ENCODE results near the gene MYLK4.
A peak's percentile ranks its signal among the peaks of the same experiment; 100 is the strongest.

The MYLK4 gene

DNA sequence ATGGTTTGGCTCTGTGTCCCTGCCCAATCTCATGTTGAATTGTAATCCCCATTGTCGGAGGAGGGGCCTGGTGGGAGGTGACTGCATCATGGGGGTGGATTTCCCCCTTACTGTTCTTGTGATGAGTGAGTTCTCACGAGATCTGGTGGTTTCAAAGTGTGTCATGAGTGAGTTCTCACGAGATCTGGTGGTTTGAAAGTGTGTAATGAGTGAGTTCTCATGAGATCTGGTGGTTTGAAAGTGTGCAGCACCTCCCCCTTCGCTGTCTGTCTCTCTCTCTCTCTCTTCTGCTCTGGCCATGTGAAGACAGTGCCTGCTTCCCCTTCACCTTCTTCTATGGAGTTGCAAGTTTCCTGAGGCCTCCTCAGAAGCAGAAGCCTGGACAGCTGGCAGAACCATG lies 87.6 kb downstream of the MYLK4 start:
- DNase-seq (ENCODE audit: low read depth, low spot score): no peak

DNA sequence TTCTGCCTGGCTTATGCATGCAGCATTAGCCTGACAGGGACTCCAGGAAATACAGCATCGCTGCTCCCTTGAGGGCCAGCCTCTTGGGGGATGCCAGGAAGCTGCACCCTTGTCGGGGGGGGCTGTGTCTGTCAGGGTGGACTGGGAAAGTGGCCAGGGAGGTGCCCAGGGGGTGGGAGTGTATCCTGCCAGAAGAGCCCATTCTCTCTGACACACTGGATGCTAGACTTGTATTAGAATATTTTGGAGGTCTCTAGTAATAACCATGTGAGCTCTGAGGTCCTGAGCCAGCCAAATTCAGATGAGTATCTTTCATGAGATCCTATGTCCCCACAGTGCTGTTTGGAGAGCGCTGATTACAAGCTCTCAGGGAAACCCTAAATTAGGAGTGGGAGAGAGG lies 89.1 kb downstream of the MYLK4 start:
- DNase-seq (ENCODE audit: low read depth, low spot score): no peak

DNA sequence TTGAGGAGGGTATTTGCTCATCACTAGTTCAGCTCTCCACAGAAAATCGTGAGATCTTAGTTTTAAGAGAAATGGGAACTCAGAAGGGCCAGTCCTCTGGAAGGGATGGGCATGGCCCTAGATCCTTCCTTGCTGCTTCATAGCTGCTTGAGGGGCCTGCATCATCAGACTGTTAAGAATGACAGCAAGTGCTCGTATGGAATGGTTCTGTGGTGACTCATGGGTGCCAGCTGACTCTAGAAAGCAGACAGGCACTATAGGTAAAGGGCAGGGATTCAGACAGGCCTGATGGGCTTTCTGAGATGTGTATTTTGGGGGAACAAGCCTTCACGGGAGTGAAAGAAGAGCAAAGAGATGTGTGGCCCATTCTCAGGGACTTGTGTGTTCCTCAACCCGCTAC lies 90.8 kb downstream of the MYLK4 start:
- DNase-seq (ENCODE audit: low read depth, low spot score): peak; percentile 52

DNA sequence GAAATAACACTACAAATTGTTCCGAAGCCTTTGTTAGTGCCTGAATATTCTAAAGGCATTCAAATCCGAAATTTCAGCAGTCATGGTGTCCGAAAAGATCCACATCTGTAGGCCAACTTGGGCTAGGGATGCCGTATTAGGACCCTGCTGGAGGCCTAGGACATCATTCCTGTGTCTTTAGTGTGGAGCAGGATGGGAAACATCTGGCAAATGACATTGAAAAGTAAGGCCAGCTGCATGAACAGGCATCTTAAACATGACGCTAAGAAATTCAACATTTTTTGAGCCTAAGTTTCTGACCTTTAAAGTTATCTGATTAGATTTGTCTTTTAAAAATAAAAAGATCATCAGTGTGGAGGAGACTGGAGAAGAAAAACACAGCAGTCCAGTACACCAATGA lies 91.3 kb downstream of the MYLK4 start:
- no peak for DNase-seq (ENCODE audit: low read depth, low spot score)

DNA sequence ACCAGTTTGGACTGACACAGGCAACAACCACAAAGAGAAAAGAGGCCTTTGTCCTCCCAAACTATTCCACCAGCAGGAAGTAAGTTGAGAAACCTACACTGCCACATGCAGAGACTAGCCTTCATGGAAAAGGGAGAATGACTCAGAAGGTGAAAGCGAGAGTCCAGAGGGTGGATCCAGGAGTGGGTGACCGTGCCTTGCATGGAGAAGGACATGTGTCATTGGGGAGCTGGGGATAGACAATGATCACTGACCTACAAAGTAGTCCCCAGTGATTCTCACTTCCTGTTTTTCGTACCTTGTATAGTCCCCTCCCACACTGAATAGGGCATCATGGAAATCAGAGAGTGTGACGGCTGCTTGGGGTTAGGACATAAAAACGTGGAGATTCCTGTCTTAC lies 91.9 kb downstream of the MYLK4 start:
- no peak for DNase-seq (ENCODE audit: low read depth, low spot score)

DNA sequence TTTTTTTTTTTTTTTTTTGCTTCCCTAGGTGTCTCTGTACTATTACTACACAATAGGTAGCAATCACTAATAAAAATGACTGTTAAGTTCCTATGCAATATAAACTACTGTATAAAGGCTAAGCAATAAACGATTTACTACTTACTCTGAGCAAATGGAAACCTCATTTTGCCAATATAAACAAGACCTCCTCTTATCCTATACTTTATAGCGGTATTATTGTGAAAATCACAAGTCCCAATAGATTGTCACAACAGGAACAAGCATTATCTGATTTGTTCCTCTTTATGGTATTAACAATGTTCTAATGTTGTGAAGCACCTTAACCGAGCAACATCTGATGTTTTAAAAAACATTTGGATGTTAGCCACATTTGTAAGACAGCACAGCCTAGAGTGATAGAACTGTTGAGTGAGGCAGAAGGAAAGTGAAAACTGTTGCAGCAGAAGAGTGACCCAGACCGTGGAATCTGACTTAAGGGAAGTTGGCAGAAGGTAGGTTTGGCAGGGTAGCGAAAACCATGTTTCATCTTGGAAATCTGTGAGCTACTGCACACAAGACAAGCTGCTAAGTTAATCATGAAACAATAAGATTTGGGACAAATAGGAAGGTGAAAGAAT lies 94.2 kb downstream of the MYLK4 start:
- no peak for DNase-seq (ENCODE audit: low read depth, low spot score)

DNA sequence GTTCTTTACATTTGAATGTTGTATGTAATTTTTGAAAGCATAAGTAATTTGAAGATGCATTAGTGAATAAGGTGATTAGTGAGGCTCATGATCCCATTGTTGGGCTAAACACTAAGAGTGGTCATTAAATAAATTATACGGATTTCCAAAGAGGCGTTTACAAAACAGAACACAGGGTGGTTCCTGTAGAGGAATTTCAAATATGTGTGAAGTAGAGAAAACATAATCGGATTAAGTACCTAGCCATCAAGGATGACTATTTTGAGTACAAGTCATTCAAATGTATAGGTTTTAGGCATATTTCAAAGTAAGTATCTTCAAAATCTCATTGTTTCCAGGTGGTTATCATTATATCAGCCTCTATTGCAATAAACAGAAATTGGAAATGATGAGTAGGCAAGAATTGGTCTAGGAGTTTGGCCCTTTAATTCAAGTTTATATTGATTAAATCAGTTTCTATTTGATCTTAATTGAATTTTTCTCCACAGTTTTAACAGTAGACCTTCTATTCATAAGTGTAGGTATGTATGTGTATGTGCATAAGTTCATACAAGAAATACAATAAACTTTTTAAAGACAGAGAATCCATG lies 94.8 kb downstream of the MYLK4 start:
- no peak for DNase-seq (ENCODE audit: low read depth, low spot score)

DNA sequence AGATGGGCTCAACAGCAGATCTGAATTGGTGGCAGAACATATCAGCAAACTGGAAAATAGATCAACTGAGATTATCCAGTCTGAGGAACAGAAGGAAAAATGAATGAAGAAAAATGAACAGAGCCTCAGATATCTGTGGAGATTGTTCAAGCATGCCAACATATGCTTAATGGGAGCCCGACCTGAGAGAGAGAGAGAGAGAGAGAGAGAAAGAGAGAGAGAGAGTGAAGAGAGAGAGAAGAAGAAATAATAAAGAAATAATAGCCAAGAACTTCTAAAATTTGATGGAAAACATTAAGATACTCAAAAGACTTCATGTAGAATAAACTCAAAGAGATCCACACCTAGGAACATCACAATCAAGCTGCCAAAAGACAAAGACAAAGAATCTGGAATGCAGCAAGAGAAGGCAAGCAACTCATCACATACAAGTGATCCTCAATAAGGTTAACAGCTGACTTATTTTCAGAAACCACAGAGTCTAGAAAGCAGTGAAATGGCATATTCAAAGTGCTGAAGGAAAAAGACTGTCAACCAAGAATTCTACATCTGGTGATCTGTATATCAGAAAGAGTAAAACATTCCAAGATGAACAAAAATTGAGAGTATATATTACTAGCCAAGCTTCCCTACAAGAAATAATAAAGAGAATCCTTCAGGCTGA lies 97.2 kb downstream of the MYLK4 start:
- DNase-seq (ENCODE audit: low read depth, low spot score): no peak

DNA sequence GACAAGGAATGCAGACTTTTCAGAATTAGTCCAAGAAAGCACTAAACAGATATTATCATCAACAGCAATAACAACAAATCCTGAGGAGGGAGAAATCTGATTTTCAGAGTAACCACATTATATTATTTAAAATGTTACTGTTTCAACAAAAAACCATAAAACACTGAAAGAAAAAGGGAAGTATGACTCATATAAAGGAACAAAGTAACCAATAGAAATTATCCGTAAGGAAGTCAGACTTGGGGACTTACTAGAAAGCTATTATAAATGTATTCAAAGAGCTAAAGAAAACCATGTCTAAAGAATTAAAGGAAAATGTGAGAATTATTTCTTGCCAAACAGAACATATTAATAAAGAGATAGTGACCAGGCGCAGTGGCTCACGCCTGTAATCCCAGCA lies 98.1 kb downstream of the MYLK4 start:
- no peak for DNase-seq (ENCODE audit: low read depth, low spot score)

DNA sequence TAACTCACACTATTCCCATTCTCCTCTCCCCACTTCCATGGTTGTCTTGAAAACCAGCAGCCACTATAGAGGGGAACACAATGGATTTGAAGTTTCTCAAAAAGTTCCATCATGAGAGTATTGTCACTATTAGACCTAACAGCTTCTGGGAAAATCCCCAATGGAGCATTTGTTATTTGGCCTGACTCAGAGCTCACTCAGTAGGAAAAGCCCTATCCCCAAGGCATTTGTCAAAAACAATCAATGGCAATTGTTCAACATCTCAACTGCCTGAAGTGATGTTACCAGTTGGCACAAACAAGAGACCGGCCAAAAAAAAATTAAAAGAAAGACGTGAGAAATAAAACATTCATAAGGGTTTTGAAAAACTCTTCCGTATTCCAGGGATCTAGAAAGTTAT lies 98.8 kb downstream of the MYLK4 start:
- no peak for DNase-seq (ENCODE audit: low read depth, low spot score)

DNA sequence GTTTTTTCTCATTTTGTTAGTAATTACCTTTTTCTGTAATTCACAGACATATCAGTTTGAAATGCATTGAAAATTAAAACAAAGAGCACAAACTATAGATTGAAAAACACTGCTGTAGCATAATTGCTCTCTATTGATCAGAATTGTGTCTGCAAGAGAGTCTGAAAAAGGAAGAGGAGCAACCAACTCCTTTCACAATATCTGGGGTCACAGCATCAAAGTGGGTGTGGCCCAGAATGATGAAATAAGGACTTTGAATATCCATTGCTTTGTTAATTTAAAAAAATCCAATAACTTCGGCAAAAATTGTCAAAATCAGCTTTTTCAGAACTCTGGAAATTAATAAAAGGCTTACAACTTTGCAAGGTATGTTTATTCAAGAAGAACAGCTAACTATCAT lies 99.2 kb downstream of the MYLK4 start:
- DNase-seq (ENCODE audit: low read depth, low spot score): no peak

DNA sequence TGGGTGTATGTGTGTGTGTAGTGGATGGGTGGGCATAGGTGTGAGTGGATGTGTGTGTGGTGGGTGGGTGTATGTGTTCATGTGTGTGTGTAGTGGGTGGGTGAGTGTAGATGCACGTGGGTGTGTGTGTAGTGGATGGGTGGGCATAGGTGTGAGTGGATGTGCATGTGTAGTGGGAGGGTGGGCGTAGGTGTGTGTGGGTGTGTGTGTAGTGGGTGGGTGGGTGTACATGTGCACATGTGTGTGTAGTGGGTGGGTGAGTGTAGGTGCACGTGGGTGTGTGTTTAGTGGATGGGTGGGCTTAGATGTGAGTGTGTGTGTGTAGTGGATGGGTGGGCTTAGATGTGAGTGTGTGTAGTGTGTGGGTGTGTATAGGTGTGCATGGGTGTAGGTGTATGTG lies 104.4 kb downstream of the MYLK4 start:
- no peak for DNase-seq (ENCODE audit: low read depth, low spot score)

DNA sequence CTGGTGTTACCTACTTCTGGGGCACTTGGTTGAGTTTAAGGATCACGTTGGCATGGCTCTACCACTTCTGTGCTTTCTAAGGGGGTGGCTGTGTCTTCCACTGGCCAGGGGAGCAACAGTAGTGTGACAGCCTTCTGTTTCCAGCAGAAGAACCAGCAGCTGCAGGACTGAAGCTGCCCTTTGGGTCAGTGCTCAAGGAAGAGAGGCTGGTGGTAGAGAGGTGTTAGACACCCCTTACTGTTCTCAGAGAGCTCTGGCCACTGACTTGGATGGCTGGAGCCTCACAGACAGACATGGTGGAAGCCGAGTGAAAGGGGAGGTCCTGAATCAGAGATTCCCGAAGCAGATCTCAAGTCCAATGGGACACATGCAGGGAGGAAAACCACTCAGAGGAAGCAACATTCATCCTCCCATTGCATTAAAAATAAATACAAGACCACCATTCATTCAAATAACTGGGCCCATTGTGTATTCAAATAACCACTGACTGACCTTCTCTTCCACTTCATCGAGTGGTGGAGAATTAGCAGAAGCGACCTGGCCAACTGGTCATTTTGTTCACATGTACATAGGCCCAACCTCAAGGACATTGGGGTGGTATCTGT lies 106.7 kb downstream of the MYLK4 start:
- DNase-seq (ENCODE audit: low read depth, low spot score): no peak

DNA sequence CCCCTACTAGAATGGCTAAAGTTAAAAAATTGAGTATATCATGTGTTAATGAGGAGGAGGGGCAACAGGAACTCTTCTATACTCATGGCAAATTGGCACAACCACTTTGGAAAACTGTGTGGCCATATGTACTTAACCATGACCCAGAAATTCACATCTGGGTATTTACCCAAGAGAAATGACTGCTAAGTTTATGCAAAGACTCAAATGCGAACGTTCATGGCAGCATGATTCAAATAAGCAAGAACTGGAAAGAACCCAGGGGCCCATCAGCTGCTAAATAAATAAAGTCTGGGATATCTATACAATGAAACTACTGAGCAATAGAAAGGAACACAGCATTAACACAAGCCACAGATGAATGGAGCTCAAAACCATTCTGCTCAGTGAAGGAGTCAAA lies 107.6 kb downstream of the MYLK4 start:
- DNase-seq (ENCODE audit: low read depth, low spot score): no peak

DNA sequence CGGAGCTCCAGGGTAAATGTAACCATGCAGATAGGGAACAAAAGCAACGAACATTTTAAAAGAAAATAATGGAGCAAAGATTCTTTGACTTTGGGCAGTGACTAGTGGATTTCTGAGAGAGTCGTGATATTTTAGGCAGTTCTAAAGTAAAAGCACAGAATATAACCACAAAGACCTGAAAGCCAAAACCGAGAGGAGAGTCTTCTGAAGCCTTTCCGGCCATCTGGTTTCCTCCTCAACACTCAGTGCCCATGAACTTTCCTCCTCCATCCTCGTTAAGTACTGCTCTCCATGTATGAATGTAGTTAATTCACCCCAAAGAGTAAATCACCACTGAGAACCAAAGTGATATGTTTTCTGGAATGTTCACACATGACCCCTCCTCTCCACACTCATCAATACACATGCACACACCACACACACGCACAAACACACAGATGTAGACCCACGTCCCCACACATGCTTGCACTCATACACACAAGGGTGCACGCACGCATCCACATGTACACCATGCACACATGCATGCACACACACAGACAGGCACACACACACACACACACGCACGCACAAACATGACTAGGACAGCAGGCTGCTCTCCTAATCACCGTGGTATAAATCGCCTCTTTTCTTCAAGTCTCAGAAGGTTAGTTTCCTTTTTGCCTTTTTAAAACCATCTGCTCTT lies 109.5 kb downstream of the MYLK4 start:
- no peak for DNase-seq (ENCODE audit: low read depth, low spot score)

DNA sequence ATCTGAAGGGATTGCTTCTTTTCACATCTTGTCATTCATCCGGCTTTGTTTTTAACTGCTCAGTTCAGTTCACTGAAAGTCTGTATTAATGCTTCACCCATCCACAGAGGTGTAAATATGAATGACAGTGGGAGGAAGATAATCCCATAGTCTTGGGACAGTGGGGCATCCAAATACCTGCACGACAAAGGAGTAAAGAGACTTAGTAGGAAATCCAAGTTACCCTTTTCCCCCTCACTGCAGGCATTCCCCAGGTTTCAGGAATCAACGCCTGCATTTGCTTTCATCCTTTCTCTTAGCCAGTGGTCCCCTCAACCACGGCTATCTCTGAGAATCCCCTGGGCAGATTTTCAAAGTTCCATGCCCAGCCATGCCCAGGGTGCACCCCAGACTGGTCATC lies 110.2 kb downstream of the MYLK4 start:
- DNase-seq (ENCODE audit: low read depth, low spot score): no peak

DNA sequence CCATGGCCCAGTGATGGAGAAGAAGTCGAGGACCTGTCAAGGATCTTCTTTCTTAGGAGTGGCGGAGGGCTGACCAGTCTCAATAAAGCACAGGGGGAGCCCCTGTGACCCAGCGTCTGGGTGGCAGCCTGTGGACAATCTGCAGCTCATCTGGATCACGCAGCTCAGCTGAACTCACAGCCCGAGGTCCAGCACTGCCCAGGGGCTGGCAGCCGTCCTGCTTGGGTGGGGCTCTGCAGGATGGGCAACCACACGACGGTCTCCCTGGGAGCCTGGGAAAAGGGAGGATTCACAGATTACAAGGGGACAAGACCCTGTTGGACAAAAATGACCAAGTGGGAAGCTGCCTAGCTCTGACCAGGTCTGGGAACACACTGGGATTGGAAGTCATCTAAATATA lies 110.8 kb downstream of the MYLK4 start:
- no peak for DNase-seq (ENCODE audit: low read depth, low spot score)

DNA sequence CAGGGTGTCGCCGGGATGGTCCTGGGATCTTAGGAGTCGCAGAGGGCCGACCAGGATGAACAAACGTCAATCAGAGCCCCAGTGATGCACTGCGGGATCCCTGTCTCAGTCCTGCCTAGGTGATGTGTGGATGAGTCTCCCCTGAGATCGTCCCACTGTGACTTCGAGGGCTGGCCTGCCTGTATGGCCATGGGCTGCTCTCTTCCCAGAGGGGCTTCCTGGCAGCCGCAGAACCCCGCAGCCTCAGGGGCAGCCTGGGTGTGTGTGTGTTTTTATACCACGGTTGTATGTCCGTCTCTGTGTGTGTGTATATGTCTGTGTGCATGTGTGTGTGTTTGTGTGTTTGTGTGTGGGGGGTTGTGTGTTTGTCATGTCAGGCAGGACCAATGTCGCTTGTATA lies 111.6 kb downstream of the MYLK4 start:
- DNase-seq (ENCODE audit: low read depth, low spot score): no peak

DNA sequence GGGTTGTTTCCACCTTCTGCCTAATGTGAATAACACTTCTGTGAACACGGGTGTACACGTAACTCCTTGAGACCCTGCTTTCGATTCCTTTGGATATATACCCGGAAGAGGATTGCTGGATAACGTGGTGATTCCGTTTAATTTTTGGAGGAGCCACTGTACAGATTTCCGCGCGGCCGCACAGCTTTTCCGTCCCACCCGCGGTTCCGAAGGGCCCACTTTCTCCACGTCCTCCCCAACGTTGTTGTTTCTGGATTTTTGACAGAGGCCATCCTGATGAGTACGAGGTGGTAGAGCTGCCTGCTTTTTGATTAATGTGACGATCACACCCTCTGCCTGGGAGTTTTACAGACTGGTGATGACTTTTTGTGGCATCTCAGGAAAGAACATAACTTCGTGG lies 114.0 kb downstream of the MYLK4 start:
- no peak for DNase-seq (ENCODE audit: low read depth, low spot score)

DNA sequence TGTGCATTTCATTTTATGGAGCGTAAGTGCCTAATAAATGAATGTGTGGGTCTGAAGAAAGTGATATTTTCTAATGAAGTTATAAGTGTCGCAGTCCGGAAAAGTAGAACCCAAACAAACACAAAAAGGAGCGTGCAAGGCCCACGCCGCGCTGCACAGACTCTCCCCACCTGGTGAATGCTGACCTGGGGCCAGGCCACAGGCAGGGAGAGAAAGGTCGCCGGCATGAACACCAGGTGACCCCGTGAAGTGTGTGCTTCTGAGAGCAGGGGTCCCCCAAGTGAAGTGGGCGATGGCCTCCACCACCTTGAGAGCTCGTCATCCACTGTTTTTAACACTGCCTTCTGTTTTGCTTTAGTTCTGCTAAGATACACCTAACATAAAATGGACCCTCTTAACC lies 114.8 kb downstream of the MYLK4 start:
- no peak for DNase-seq (ENCODE audit: low read depth, low spot score)

DNA sequence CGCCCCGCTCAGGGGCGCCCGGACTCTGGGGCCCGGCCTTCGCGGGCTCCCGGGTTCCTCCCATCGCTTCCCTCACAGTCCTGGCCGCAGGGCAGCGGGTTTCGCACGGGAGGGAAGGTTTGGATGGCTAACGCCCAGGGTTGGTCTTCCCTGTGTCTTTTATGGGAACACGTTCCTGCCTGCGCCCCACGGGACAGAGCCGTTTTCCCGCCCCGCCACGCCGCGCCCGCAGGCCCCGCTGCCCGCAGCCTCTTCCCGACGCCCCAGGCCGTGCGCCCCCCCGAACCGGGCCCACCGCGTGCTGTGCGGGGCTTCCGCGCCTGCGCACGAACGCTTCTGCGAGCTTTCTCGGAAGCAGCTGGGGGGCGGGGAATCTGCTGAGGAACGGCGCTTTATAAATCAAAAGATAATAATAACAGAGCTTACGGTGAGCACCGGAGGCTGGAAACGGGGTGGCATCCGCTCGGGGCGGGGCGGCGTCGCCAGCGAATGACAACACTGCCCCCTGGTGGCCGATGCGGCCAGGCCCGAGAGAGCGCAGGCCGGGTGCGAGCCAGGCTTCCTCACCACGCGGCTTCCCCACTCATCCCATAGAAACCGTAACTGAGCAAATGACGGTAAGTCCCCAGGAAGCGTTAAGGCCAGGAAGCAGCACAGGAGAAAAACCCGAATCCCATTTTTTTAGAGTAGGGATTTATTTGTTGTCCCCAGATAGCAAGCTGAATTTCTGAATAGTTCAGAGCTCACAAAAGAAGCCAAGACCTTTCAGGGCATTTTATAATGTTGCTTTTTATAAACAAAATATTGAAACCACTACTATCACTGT lies 116.4 kb downstream of the MYLK4 start:
- DNase-seq (ENCODE audit: low read depth, low spot score): peak; percentile 92

DNA sequence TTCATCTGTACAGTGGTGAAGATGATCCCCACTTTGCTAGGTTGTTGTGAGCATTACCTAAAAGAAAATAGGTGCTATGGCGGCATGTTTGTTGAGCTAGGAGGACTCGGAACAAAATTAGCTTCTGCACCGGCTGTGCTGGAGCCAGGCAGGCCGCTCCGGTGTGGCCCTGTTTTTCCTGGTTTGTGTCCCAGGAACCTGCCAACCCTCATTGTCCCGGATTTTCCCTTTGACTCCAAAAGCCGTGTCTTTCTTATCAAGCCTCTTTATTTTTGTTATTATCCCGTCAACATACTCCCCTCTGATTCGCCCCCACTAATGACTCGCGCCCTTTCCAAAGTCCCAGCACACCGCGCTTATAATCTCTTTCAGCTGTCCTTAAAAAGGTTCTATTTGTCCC lies 117.0 kb downstream of the MYLK4 start:
- DNase-seq (ENCODE audit: low read depth, low spot score): no peak

Measured in astrocyte of the hippocampus (primary cell).